ENCODE data around the gene KLHDC10. TPM values are rescaled to one million over a fixed set of nuclear protein-coding genes. Genes with fewer than 3 reads are reported as not detected.

KLHDC10 gene
- total and polyA plus RNA-seq, 7 experiments from 2014 or later = 1.2 to 20.4 (median 15.9) TPM

- ChIA-PET POLR2A (no interaction called here), CTCF (no interaction called here)
- H3K4me1 ChIP-seq (ENCODE audit: control insufficient read depth in 2 of 2, insufficient read depth in 2 of 2, low read length in 2 of 2) = peaks cover 0 to 6% of the 10 kb centered on the region in 2 donors
- Mint-ChIP-seq H3K9me3 (no peaks in the 10 kb centered on the region), H3K36me3 (no peaks in the 10 kb centered on the region), H3K4me1 (peaks cover 0 to 4% (median 0%) of the 10 kb centered on the region in 7 donors), H3K27ac (no peak overlapping the region), H3K4me3 (no peak overlapping the region), H3K27me3 (peaks cover 0 to 21% (median 0%) of the 10 kb centered on the region in 5 donors)
- no peaks in the 10 kb centered on the region for H3K36me3 ChIP-seq (ENCODE audit: control insufficient read depth in 2 of 3, insufficient read depth in 3 of 3, low read length in 3 of 3)
- H3K9me3 ChIP-seq (ENCODE audit: control insufficient read depth in 2 of 3, low read length in 3 of 3) = no peaks in the 10 kb centered on the region
- H3K27ac ChIP-seq (ENCODE audit: low read depth, low read length) = no peak overlapping the region
- intact Hi-C loops (cut with micrococcal nuclease) = no loop called here
- H3K4me3 ChIP-seq (ENCODE audit: low read length) = no peak overlapping the region
- H3K27me3 ChIP-seq (ENCODE audit: control insufficient read depth in 2 of 2, insufficient read depth in 2 of 2, low read length in 2 of 2) = no peaks in the 10 kb centered on the region
- no peak for ATAC-seq
- DNase-seq = no peak
These were observed 79.2 kb downstream of the KLHDC10 start for GRCh38 chr7:130149281-130150139.

DNA sequence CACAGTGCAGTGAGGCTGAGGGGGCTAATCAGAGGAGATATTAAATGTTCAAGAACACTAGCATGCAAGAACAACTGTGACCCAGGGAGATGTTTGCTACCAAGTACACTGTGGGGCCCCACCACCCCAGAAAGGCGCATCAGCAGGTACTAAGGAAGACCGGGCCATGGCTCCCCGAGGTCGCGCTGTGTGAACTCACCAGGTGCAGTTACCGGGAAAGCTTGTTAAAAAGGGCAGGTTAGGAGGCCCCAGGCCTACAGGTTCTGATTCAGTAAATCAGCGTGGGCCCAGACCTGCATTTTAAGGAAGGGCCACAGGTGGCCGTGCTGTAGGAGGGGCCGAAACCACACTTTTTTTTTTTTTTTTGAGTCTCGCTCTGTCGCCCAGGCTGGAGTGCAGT lies 80.3 kb downstream of the KLHDC10 start:
- POLR2A ChIA-PET = no interaction called here
- Histone ChIP-seq H3K4me3 (ENCODE audit: low read length) (no peak overlapping the region), H3K27me3 (ENCODE audit: control insufficient read depth in 2 of 2, insufficient read depth in 2 of 2, low read length in 2 of 2) (no peaks in the 10 kb centered on the region), H3K27ac (ENCODE audit: low read depth, low read length) (no peak overlapping the region), H3K4me1 (ENCODE audit: control insufficient read depth in 2 of 2, insufficient read depth in 2 of 2, low read length in 2 of 2) (peaks cover 0 to 6% of the 10 kb centered on the region in 2 donors), H3K9me3 (ENCODE audit: control insufficient read depth in 2 of 3, low read length in 3 of 3) (no peaks in the 10 kb centered on the region), H3K36me3 (ENCODE audit: control insufficient read depth in 2 of 3, insufficient read depth in 3 of 3, low read length in 3 of 3) (no peaks in the 10 kb centered on the region)
- H3K27me3 Mint-ChIP-seq = peaks cover 2 to 17% (median 3%) of the 10 kb centered on the region in 5 donors
- peak overlapping the region in 2 of 9 donors; percentile 48 to 65 for H3K27ac Mint-ChIP-seq
- DNase-seq (no peak), ATAC-seq (no peak)
- intact Hi-C loops (cut with micrococcal nuclease) = no loop called here
- no peaks in the 10 kb centered on the region for H3K36me3 Mint-ChIP-seq
- peaks cover 0 to 3% (median 2%) of the 10 kb centered on the region in 11 donors for H3K9me3 Mint-ChIP-seq
- H3K4me3 Mint-ChIP-seq = no peak overlapping the region
- H3K4me1 Mint-ChIP-seq = peaks cover 0 to 4% (median 0%) of the 10 kb centered on the region in 7 donors
- CTCF ChIA-PET = no interaction called here

GRCh38 chr7:130151591-130152492 lies 81.5 kb downstream of the KLHDC10 start:
- Histone ChIP-seq H3K27ac (ENCODE audit: low read depth, low read length) (no peak overlapping the region), H3K4me3 (ENCODE audit: low read length) (no peak overlapping the region), H3K9me3 (ENCODE audit: control insufficient read depth in 2 of 3, low read length in 3 of 3) (peaks cover 0 to 6% (median 0%) of the 10 kb centered on the region in 3 experiments), H3K27me3 (ENCODE audit: control insufficient read depth in 2 of 2, insufficient read depth in 2 of 2, low read length in 2 of 2) (no peaks in the 10 kb centered on the region), H3K4me1 (ENCODE audit: control insufficient read depth in 2 of 2, insufficient read depth in 2 of 2, low read length in 2 of 2) (peaks cover 0 to 6% of the 10 kb centered on the region in 2 donors), H3K36me3 (ENCODE audit: control insufficient read depth in 2 of 3, insufficient read depth in 3 of 3, low read length in 3 of 3) (no peaks in the 10 kb centered on the region)
- intact Hi-C loops (cut with micrococcal nuclease) = no loop called here
- no peak overlapping the region for H3K27ac Mint-ChIP-seq
- peak; percentile 61 for ATAC-seq
- H3K27me3 Mint-ChIP-seq = peaks cover 4 to 17% (median 5%) of the 10 kb centered on the region in 5 donors
- no peak overlapping the region for H3K4me3 Mint-ChIP-seq
- CTCF ChIA-PET = no interaction called here
- peaks cover 0 to 12% (median 5%) of the 10 kb centered on the region in 11 donors for H3K9me3 Mint-ChIP-seq
- POLR2A ChIA-PET = no interaction called here
- no peaks in the 10 kb centered on the region for H3K36me3 Mint-ChIP-seq
- H3K4me1 Mint-ChIP-seq = peaks cover 0 to 5% (median 0%) of the 10 kb centered on the region in 7 donors
- peak in 7 of 9 donors; percentile 28 to 43 (median 35) for DNase-seq

GRCh38 chr7:130152493-130153210 lies 82.3 kb downstream of the KLHDC10 start:
- Histone ChIP-seq H3K4me3 (ENCODE audit: low read length) (no peak overlapping the region), H3K27me3 (ENCODE audit: control insufficient read depth in 2 of 2, insufficient read depth in 2 of 2, low read length in 2 of 2) (no peaks in the 10 kb centered on the region), H3K4me1 (ENCODE audit: control insufficient read depth in 2 of 2, insufficient read depth in 2 of 2, low read length in 2 of 2) (peaks cover 0 to 6% of the 10 kb centered on the region in 2 donors), H3K9me3 (ENCODE audit: control insufficient read depth in 2 of 3, low read length in 3 of 3) (peaks cover 0 to 14% (median 0%) of the 10 kb centered on the region in 3 experiments), H3K27ac (ENCODE audit: low read depth, low read length) (no peak overlapping the region), H3K36me3 (ENCODE audit: control insufficient read depth in 2 of 3, insufficient read depth in 3 of 3, low read length in 3 of 3) (no peaks in the 10 kb centered on the region)
- DNase-seq (peak in 2 of 9 donors; percentile 6 to 14), ATAC-seq (peak; percentile 24)
- Mint-ChIP-seq H3K27me3 (peaks cover 4 to 17% (median 5%) of the 10 kb centered on the region in 5 donors), H3K4me3 (no peak overlapping the region), H3K9me3 (peaks cover 0 to 20% (median 10%) of the 10 kb centered on the region in 11 donors), H3K36me3 (peaks cover 0 to 6% (median 0%) of the 10 kb centered on the region in 5 donors), H3K4me1 (peaks cover 0 to 5% (median 0%) of the 10 kb centered on the region in 7 donors), H3K27ac (no peak overlapping the region)
- ChIA-PET CTCF (no interaction called here), POLR2A (no interaction called here)
- intact Hi-C loops (cut with micrococcal nuclease) = no loop called here

DNA sequence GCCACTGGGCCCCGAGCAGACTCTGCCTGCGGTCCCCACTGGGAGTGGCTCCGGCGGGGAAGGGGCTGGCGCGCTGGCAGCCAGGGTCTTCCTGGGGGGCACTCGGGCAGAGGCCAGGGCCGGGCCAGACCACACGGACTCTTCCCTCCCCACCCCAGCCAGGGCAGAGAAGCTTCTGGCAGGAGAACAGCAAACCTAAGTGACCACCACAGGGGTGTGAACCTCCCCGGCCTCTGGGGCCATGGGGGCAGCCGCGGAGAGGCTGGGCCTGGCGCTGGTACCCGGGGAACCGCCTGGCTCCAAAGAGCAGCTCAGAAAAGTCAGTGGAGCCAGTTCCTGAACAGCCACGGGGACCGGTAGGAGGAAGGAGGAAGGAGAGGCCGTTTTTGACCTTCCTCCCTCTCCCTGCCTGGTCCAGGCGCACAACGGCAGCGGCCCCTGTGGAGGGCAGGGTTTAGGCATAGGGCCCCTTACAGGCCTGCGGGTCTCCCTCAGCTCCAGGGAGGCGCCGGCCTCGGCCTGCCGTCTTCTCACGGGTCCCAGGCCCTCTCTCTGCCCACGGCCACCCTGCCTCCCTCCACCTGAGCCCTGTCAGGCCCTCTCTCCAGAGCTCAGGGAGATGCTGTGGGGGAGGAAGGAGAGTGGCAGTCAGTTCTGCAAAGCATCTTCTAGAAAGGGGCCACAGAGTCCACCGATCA lies 83.0 kb downstream of the KLHDC10 start:
- Mint-ChIP-seq H3K4me3 (no peak overlapping the region), H3K36me3 (peaks cover 0 to 12% (median 6%) of the 10 kb centered on the region in 5 donors), H3K27me3 (peaks cover 4 to 13% (median 5%) of the 10 kb centered on the region in 5 donors), H3K9me3 (peaks cover 0 to 27% (median 11%) of the 10 kb centered on the region in 11 donors), H3K27ac (no peak overlapping the region), H3K4me1 (peaks cover 0 to 5% (median 0%) of the 10 kb centered on the region in 7 donors)
- intact Hi-C loops (cut with micrococcal nuclease) = no loop called here
- POLR2A ChIA-PET = no interaction called here
- ATAC-seq = no peak
- DNase-seq = no peak
- Histone ChIP-seq H3K27me3 (ENCODE audit: control insufficient read depth in 2 of 2, insufficient read depth in 2 of 2, low read length in 2 of 2) (no peaks in the 10 kb centered on the region), H3K36me3 (ENCODE audit: control insufficient read depth in 2 of 3, insufficient read depth in 3 of 3, low read length in 3 of 3) (no peaks in the 10 kb centered on the region), H3K4me1 (ENCODE audit: control insufficient read depth in 2 of 2, insufficient read depth in 2 of 2, low read length in 2 of 2) (peaks cover 0 to 6% of the 10 kb centered on the region in 2 donors), H3K4me3 (ENCODE audit: low read length) (no peak overlapping the region), H3K27ac (ENCODE audit: low read depth, low read length) (no peak overlapping the region), H3K9me3 (ENCODE audit: control insufficient read depth in 2 of 3, low read length in 3 of 3) (peaks cover 0 to 18% (median 0%) of the 10 kb centered on the region in 3 experiments)
- CTCF ChIA-PET = no interaction called here

- H3K36me3 Mint-ChIP-seq = peaks cover 0 to 16% (median 12%) of the 10 kb centered on the region in 5 donors
- intact Hi-C loops (cut with micrococcal nuclease) = no loop called here
- H3K27ac Mint-ChIP-seq = peak overlapping the region in 1 of 9 donors; percentile 52
These were observed 83.8 kb downstream of the KLHDC10 start for GRCh38 chr7:130154131-130154500.

More at GRCh38 chr7:130154131-130154500, 83.8 kb downstream of the KLHDC10 start:
- H3K4me1 Mint-ChIP-seq = peaks cover 0 to 5% (median 0%) of the 10 kb centered on the region in 7 donors
- no peak overlapping the region for H3K4me3 Mint-ChIP-seq
- no peak for ATAC-seq
- peaks cover 0 to 6% of the 10 kb centered on the region in 2 donors for H3K4me1 ChIP-seq (ENCODE audit: control insufficient read depth in 2 of 2, insufficient read depth in 2 of 2, low read length in 2 of 2)
- peaks cover 0 to 18% (median 0%) of the 10 kb centered on the region in 3 experiments for H3K9me3 ChIP-seq (ENCODE audit: control insufficient read depth in 2 of 3, low read length in 3 of 3)
- ChIA-PET CTCF (no interaction called here), POLR2A (no interaction called here)
- H3K27me3 Mint-ChIP-seq = peaks cover 4 to 7% (median 5%) of the 10 kb centered on the region in 5 donors
- H3K36me3 ChIP-seq (ENCODE audit: control insufficient read depth in 2 of 3, insufficient read depth in 3 of 3, low read length in 3 of 3) = no peaks in the 10 kb centered on the region
- DNase-seq = no peak
- no peak overlapping the region for H3K27ac ChIP-seq (ENCODE audit: low read depth, low read length)
- no peak overlapping the region for H3K4me3 ChIP-seq (ENCODE audit: low read length)
- H3K9me3 Mint-ChIP-seq = peaks cover 0 to 34% (median 15%) of the 10 kb centered on the region in 11 donors
- H3K27me3 ChIP-seq (ENCODE audit: control insufficient read depth in 2 of 2, insufficient read depth in 2 of 2, low read length in 2 of 2) = no peaks in the 10 kb centered on the region

Measured in naive thymus-derived CD4-positive, alpha-beta T cell (primary cell).